ENCODE results near the gene ANGPTL4.

ANGPTL4 gene

GRCh38 chr19:8412783-8413628 lies 49.1 kb downstream of the ANGPTL4 start, which contains the start of gene MARCHF2:
TSS of gene MARCHF2 (plus strand) at chr19:8413305. CDS start at chr19:8421841, 8,536 bp downstream.
- TF ChIP-seq ZFX (IDR thresholded peaks at IDR 0.05) (peak; percentile 81; the same call in 1 of the 2 replicates), CTCF (conservative IDR thresholded peaks at IDR 0.05) (peak; percentile 94)
- peak within 1 kb of the TSS; percentile 67 for H3K27ac ChIP-seq

GRCh38 chr19:8413629-8413995 lies 49.7 kb downstream of the ANGPTL4 start:
- TF ChIP-seq ZFX (IDR thresholded peaks at IDR 0.05): no peak
- H3K27ac ChIP-seq: peak overlapping the region; percentile 67

GRCh38 chr19:8416796-8417195 lies 52.8 kb downstream of the ANGPTL4 start:
- no peak overlapping the region for H3K27ac ChIP-seq

GRCh38 chr19:8421484-8422461 lies 57.8 kb downstream of the ANGPTL4 start:
- TF ChIP-seq ZFX (IDR thresholded peaks at IDR 0.05): 0 out of 2 replicates have a peak, but pooled peaks have one; percentile 36
- TF ChIP-seq CTCF (conservative IDR thresholded peaks at IDR 0.05): no peak
- H3K27ac ChIP-seq: peak overlapping the region; percentile 10

More at GRCh38 chr19:8416796-8417195, 52.8 kb downstream of the ANGPTL4 start:
- TF ChIP-seq CTCF (conservative IDR thresholded peaks at IDR 0.05): no peak
- no peak for TF ChIP-seq ZFX (IDR thresholded peaks at IDR 0.05)

GRCh38 chr19:8423817-8424223 lies 59.9 kb downstream of the ANGPTL4 start:
- TF ChIP-seq CTCF (conservative IDR thresholded peaks at IDR 0.05) (no peak), ZFX (IDR thresholded peaks at IDR 0.05) (no peak)
- no peak overlapping the region for H3K27ac ChIP-seq

Measured in C4-2B (cell line).